DOHH2 (cell line): ENCODE data around the gene KIRREL3.

Experiments used
- EZH2phosphoT487 ChIP-seq: fragments of 200-600 bp; sonication (generic); IDR thresholded peaks from 2 replicates; pipeline ENCODE4 v1.6.1; 2017; ENCODE audit warnings: borderline replicate concordance, mild to moderate bottlenecking, antibody characterized with exemption, low read length, moderate library complexity, mixed read lengths
- TF ChIP-seq, protein P1 (sequence below): fragments of 200-600 bp; sonication (generic); IDR thresholded peaks from one replicate; pipeline ENCODE4 v1.5.1; 2014; ENCODE audit warnings: antibody characterized with exemption, mild to moderate bottlenecking, low read depth, low read length; ENCODE audit not compliant: poor library complexity, severe bottlenecking

DNA sequence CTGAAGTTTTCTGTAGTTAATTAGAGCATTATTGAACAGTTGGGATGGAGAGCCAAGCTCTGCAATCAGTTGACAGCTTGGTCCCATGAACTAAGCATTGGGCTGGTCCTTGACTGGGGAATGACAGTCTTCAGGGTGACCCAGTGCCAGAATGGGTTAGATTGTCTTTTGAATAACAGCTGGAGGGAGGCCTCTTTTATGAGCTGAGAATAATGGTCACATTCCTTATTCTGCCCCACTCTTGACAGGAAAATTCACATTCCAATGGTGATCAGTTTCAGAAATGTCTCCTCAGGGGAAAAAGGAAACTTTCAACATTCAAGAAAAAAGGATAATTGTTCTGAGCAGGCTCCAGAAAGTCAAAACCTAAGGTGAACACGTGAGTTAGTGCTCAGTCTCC lies 113.9 kb downstream of the KIRREL3 start:
- TF ChIP-seq, protein P1, sequence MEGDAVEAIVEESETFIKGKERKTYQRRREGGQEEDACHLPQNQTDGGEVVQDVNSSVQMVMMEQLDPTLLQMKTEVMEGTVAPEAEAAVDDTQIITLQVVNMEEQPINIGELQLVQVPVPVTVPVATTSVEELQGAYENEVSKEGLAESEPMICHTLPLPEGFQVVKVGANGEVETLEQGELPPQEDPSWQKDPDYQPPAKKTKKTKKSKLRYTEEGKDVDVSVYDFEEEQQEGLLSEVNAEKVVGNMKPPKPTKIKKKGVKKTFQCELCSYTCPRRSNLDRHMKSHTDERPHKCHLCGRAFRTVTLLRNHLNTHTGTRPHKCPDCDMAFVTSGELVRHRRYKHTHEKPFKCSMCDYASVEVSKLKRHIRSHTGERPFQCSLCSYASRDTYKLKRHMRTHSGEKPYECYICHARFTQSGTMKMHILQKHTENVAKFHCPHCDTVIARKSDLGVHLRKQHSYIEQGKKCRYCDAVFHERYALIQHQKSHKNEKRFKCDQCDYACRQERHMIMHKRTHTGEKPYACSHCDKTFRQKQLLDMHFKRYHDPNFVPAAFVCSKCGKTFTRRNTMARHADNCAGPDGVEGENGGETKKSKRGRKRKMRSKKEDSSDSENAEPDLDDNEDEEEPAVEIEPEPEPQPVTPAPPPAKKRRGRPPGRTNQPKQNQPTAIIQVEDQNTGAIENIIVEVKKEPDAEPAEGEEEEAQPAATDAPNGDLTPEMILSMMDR, result no peak
- no peak for TF ChIP-seq EZH2phosphoT487
